ENCODE measurements around the gene PYGM.

PYGM gene

DNA sequence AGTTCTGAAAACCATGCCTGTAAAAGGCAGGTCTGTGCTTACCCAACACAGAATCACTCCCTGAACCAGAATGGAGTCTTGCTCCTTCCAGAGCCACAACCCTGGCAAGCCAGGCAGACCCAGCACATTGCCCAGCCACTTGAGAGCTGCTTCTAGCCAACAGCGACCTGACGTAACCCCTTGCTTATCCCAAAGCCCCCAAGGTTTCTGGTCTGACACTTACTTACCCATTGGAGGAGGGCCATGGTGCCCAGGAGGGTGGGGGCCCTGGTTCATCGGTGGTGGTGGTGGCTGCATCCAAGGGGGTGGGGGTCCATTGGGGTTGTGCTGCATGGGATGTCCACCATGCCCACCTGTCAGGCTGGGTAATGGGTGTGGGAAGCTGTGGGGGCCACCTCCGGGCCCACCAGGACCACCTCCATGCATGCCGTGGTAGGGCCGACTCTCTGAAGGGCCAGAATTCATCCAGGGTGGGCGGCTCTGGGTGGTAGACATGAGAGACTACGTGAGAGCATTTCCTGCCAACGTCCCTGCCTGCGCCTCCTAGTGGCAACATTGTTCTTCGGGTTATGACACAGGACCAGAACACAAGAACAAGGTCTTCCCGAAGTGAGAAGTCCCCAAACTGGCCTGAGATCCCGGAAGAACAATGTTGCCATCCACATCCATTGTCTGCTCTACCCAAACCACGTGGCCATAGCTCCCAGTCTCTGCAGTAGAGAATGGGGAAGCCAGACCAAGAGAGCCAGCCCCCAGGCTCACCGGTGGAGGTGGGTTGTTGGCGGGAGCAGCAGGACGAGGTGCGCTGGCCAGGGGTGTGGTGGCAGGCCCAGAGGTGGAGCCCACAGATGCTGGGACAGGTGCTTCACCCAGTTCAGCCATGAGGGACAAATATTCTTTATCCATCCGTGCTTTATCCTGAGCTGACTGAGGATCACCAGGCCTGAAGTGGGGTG lies 7.8 kb upstream of the PYGM start:
- DNase-seq (ENCODE audit: low spot score), result peak; percentile 82

DNA sequence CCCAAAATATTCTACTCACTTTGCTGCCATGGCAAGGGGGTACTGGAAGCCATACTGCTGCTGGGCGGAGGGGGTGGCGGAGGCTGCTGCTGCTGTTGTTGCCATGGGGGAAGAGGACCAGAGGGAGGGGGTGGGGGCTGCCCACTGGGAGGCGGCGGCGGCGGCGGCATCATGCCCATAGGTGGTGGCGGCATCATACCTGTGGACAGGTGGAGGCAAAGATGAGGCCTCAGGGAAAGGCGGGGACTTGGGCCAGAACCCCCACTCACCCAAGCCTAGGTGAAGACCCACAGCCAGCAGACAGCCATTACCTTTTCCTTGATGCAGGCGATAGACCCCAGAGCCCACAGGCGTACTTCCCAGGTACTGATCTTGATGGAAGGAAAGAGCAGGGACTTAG lies 7.1 kb upstream of the PYGM start:
- no peak for DNase-seq (ENCODE audit: low spot score)

DNA sequence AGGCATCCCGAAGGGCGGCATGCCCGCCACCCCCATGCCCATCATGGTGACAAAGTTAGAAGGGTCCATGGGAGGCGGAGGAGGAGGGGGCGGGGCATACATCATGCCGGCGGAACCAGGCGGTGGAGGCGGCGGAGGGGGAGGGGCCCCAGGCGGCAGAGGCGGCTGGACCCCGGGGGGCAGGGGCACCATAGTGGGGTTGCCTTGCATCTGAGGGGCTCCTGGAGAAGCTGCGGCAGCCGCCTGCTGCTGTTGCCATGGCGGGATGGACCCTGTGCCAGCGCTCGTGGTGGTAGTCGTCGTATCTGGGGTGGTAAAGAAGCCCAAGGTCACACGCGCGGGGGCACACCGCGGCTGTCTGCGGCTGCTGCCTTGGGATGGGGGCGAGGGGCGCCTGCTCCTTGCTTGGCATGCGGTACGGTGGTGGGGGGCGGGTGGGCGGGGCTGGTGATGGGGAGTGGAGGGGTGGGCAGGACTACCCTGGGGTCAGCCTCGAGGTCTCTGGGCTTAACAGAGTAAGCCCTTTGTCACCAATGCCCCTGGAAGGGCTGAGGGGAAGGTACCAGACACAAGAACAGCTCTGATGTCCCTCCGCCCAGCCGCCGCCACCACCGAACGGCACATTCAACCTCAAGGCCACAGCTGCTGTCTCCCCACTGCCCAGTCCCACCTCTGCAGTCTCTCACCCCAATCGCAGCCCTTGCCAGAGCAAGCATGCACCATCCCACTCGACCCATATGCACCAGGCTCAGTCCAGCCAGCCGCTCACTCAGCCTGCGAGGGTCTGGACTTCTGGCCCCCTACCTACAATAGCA lies 6.3 kb upstream of the PYGM start:
- DNase-seq (ENCODE audit: low spot score), result no peak

DNA sequence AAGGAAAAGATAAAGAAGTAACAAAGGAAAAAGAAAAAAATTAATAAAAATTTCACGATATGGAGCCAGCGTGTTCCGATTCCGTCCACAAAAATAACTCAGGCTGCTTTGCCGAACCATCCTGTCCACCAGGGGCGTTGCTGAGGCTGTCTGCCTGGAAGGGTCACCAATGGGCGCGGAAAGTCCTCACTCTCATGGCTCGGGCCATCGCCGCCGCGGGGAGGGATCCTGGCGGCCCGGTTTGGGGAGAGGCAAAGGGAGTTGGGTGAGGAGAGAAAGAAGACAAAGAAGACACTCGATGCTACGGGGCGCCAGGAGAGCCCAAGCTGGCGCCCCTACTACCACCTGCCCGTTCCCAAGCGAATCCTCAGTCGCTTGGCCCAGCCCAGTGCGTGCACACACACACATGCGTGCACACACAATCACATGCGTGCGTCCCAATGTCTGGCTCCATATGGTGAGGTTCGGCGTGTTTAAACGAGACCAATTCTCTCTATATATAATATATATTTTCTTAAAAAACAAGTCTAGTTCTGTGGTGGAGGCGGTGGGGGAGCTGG lies 5.6 kb upstream of the PYGM start:
- no peak for DNase-seq (ENCODE audit: low spot score)

DNA sequence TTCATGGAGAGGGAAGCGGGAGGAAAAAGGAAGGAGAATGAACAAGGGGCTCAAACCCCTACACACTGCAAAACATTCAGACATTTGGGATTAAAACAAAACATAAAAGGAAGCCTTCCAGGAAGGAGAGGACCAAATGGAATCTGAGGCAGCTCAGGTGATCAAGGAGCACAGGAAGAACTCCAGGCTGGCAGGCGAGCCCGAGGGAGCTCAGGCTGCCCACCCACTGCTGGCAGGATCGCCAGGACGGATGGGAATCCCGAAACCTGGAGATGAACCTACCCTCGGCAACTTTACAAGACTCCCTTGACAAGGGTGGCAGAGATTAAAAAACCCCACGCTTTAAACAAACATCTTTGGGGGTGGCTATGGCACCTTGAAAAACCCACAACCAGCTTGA lies 5.0 kb upstream of the PYGM start:
- DNase-seq (ENCODE audit: low spot score), result no peak

DNA sequence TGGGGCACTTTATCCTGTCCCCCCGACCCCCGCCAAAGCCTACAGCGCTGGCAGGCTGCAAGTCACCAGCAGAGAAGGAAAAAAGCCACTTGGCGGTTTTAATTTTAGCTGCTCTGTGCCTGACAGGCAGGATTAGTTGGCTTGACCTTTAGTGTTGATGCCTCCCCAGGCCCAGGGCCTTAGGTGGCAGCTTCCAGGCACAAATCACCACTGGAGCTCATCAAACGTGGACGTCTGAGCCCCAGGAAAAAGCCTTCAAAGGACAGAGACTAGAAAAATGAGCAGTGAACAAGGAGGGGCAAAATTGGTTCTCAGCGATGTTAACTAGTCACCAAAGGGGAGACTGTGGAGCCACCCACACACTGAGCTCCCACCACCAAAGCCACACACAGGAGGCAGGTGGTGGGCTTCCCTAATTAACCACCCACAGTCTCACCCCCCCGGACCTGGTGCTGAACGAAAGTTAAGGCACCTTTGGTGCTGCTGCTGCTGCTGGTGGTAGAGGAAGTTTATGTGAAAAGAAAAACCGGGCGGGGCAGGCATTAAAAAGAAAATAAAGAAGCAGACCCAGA lies 4.4 kb upstream of the PYGM start:
- DNase-seq (ENCODE audit: low spot score), result peak; percentile 73

DNA sequence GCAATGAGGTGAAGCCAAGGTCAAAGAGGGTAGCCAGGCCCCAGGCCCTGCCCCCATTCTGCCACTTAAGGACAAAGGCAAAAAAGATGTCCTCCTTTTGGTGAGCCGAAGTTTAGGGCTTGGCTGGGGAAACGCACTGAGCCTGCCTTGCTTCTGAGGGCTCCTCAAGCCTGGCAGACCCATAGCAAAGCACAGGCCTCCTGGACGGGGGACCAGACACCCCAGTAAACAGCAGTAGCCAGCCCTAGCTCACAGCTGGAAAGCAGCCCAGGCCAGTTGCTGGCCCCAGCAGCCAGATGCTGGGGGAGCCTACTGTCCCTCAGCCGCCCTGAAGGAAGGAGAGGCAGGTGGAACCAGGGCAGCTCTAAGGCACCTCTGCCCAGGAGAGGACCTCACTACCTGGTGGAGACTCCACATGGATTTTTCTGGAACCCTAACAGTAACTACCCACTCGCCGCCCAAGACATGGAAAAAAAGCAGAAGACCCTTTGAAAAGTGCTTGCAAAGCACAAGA lies 3.8 kb upstream of the PYGM start:
- DNase-seq (ENCODE audit: low spot score), result no peak

DNA sequence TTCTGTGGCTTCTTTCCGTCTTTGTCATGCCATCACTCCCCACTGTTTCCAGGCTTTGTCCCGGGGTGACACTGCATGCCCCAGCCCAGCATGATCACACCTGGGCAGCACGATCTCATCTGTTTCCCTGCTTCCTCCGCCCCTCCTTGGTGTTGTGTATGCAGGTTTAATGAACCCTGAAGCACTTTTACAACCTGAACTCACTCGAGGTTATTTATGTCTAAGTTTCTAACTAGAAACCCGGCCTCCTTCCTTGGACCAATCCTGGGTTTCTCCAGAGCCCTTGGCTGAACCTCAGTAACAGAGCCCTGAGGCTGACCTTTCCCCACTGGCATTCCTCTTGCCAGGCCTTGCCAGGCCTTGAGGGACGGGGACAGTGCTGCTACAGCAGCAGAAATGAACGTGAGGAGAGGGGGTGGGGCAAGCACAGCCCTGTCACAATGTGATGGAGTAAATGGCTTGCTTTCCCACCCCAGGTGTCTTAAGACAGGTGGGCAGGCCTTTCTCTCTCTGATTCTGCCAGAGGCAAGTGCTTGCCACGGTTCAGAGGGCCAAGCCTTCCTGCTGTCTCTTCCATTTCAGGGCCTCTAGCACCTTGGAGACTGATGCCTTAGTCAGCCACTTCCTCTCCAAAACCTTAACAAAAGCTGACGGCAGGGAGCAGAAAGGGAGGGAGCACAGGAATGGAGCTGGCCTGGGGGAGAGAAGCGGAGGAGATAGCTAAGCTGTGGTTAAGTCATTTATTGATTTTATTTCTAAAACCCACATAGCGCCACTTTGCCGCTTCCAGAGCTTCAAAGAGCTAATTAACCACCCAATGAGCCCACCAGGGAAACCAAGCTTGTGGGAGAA lies 3.1 kb upstream of the PYGM start:
- DNase-seq (ENCODE audit: low spot score), result peak; percentile 22

DNA sequence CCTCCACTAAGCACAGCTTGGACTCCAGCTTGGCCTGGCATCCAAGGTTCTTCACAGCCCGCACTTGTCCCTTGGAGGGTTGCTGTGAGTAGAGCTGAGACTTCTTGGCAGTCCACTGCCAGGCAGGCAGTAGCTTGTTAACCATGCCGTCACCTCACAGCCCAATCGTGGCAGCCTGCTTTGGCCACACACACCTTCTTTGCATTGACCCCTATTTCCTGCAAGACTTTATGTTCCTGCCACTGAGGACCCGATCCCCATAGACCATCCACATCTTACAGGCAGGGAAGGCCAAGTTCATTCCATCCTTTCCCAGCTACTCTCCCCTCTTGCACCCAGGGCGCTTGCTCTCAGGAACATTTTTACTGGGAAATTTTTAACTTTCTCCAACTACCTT lies 2.5 kb upstream of the PYGM start:
- no peak for DNase-seq (ENCODE audit: low spot score)

DNA sequence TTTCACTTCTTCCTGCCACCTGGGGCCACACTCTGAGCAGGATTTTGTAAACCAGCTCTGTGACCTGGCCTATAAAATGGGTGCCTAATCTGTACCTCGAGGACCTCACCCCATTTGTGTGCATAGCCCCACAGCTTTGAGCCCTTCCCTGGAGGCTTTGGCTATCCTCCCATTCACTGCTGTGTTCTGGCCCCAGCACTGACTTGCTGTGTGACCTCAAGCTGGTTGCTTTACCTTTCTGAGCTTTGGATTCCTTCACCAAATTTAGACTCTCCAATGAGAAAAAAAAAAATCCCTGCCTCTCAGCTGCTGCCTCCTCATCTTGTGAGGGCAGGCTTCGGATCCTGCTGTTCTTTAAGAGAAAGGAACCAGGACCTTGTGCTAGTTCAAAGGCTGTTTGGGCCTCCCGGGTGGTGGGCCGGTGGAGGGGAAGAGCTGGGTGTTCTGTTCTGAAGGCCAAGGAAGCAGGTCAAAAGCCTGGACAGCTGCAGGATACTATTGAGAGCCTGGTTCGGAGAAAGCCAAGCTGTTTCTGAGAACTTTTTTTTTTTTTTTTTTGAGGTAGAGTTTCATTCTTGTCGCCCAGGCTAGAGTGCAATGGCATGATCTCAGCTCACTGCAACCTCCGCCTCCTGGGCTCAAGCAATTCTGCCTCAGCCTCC lies 1.1 kb upstream of the PYGM start:
- no peak for DNase-seq (ENCODE audit: low spot score)

DNA sequence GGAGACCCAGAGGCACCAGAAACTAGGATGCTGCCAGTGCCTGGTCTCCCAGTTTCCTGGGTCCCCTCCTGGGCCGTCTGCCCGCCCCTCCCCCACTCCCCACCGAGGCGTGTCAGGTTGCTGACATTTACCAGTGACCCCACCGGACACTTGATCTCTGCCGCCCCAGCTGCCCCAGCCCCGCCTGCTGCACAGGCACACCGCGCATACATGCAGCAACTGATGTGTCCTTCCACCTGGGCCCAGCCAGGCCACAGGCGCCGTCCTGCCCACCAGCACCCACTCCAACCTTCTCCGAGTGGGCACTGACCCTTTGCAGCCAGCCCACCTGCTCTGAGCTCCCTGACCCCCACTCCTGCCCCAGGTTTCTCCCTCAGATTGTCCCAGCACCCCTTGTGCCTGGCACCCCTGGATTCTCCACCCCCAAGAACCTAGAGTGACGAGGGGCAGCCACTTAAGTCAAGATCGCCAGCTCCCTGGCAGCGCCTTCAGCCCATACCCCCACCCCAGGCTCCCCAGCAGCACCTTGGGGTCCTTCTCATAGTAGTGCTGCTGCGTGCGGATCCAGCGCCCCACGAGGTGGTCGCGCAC lies 548 bp downstream of the PYGM start:
- DNase-seq (ENCODE audit: low spot score), result no peak

DNA sequence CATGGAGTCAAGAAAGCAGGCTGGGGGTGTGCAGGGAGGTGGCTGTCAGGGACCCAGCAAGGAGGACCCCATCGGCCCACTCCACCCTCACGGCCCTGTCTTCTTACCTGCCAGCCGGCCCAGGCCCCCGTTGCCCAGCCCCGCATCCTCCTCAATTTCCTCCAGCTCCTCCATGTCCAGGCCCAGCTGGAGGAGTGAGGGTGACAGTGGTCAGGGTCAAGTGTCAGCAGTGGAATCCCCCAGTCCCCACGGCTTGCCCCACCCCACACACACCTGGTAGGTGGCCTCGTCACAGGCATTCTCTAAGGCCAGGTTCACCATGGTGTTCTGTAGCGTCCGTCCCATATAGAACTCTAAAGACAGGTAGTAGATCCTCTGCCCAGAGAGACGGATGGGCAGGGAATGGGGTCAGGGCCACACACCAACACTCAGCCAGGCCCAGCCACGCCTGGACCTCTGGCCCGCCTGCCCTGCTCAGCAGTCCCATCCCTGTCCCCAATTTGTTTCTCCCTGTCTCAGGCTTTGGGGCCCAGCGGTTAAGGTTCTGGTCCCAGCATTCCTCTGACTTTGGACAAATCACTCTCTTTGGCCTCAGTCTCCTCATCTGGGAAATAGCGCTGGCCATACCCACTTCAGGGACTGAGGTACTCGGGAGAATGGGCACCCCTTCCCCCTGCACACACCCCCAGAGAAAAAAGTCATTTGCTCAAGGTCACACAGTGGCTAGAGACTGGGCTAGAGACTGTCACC lies 1.3 kb downstream of the PYGM start:
- DNase-seq (ENCODE audit: low spot score), result no peak

DNA sequence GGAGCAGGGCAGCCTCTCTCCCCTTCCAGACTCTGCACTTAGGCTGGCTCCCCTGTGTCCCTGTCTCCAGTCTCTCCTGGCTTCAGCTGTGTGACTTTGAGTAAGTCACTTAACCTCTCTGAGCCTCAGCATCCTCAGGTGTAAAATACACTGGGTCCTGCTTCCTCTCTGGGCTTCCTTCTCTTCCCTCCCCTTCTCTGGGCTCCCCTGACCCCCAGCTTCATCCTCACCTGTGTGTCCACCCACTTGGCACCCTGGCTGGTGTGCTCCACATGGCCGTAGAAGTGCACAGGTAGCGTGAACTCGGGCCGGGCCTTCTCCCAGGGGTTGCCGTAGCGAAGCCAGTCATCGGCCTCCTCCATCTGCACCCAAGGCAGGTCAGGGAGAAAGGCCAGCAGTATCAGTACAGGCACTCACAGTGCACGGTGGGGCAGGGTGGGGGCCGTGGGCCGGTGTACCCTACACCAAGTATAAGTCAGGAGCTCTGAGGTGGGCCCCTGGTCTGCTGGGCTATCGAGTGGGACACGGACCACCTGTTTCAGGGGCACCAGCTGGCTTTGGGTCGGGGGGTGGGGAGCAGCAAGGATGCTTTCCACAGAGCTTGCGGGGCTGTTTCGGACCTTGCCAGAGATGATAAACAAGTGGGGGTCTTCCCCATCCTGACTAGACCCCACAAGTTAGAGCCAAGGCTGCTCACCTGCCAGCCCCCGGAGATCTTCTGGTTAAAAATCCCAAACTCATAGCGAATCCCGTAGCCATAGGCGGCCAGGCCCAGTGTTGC lies 2.0 kb downstream of the PYGM start:
- no peak for DNase-seq (ENCODE audit: low spot score)

DNA sequence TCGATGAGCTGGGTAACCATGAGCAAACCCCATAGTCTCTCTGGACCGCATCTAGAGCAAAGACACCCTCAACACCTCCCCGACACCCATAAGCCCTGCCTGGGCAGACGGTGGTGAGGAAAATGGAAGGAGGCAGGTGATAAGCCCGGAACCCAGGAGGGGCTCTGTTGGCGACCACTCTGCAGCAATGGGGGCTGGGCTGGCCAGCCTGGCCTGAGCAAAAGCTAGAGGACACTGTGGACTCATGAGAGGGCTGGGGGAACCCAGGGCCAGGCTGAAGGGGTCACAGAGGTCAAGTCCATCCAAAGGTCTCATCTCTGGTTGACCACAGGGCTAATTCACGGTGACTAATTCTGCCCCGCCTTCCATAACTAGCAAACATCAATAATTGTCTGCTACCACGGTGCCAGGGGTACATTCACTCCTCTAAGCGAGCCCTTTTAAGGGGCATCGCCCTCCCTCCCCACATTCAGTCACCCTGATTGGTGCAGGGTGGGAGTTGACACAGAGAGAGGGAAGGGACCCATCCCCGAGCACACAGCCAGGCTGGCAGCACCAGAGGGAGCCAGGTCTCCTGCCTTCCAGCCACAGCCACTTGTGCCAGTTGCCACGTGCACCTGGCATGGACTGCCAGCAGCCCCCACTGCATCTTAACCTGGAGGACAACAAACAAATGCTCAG lies 4.0 kb downstream of the PYGM start:
- no peak for DNase-seq (ENCODE audit: low spot score)

DNA sequence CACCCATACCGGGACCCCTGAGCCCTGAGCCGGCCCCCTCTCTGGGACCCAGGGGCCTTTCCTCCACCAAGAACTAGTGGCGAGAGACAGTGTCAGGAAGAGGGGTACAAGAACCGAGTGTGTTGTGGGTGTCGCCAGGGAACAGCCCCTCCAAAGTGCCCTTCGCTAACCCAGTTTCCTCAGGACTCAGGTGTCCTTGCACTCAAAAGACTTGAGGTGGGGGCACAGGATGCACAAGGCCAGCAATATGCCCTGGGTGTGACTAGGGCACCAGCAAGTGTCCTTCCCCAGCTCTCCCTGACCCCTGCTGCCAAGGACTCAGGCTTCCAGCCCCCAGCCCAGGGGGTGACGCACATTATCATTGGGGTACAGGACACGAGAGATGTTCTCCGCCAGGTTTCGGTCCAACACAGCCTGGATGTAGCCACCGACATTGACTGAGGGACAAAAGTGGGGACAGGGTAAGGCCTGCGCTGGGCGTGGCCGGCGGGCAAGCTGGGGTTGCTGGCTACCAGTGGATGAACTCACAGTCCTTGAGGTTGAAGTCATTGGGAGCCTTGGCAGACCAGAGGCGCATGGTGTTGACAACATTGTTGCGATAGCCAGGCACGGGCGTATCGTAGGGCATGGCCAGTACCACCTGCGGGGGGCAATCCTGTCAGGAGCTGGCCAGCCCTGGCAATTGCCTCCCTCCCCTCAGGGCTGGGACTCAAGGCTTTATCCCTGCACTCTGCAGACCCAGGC lies 4.7 kb downstream of the PYGM start:
- DNase-seq (ENCODE audit: low spot score), result no peak

DNA sequence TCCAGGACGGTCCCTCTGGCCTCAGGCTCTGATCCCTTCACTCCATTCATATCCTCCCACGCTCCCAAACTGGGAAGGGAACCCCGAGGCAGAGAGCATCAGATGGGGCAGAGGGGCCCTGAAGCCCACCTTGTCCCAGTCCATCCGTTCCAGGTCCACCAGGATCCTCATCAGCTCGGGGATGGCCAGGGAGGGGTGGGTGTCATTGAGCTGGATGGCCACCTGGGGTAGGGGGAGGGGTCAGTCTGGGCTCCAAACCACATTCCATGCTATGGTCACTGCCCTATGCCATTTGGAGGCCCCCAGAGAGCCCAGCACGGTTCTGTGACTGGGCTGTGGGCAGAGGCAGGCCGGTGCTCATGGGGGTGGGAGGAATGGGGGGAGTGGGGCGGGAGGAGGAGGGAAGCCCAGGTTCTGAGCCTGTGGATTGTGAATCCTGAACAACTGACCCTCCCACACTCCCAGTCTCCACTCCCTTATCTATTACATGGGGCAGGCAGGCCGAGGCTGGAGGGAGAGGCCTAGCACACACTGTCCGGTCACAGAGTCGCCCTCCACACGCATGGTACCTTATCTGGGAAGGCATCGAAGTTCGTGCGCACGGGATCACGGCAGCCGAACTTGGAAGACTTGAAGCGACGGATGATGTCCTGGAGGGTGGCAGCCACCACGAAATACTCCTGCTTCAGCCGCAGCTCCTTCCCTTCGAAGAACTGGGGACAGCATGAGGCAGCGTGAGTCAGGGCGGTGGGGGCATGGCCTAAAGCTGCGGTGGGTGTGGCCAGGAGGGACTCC lies 5.5 kb downstream of the PYGM start:
- no peak for DNase-seq (ENCODE audit: low spot score)
